HG03432 (cell line): ENCODE results near the gene PHB1.
"Not testable (repeated sequence)": the region's sequence is repeated elsewhere in the genome, so short reads cannot be mapped to it uniquely, and the experiment has no call there.

ENCODE experiments used
- ATAC-seq: cut with Tn5 transposase; IDR thresholded peaks from one replicate; pipeline ENCODE4 v1.9.1; 2021; ENCODE audit warnings: mild to moderate bottlenecking, moderate library complexity; ENCODE audit not compliant: unreplicated experiment

Gene PHB1

DNA sequence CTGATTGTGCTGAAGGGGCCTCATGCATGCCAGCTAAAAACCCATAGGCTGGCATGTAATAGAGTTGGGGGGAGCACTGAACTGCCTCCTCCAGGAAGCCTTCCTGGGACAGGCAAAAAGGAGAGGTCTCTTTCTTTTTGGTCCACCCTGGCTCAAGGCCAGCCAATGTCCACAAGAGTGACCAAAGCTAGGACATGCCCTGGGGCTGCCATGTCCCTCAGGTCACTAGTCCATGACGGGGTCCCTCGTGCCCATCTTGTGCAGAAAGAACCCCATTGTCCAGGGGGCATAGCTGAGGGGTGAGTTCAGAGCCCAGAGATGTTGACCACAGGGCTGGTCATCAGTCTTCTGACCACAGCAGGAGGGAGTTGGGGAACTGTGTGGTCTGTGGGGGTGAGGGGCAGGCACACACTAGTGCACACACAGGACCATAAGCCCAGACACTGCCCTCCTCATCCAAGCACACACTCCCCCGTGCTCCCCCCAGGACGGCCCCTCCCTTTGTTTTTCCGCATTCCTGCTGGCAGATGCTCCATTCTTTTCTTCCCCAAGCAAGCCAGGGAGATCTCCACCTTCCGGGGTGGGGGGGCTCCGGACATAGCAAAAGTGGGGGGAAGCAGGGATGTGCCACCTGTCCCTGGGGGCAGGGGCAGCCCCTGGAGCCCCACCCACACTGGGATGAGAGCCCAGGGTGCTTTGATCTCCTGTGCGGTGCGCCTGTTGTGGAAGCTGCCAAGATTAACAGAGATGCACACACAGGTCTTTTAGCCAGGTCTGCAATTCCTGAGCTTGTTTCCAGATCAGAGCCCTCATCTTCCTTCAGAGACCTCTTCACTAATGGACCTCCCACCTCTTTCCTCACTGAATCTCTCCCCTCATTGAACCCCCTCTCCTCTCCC is 25.2 kb upstream of the PHB1 start:
- no peak for ATAC-seq

DNA sequence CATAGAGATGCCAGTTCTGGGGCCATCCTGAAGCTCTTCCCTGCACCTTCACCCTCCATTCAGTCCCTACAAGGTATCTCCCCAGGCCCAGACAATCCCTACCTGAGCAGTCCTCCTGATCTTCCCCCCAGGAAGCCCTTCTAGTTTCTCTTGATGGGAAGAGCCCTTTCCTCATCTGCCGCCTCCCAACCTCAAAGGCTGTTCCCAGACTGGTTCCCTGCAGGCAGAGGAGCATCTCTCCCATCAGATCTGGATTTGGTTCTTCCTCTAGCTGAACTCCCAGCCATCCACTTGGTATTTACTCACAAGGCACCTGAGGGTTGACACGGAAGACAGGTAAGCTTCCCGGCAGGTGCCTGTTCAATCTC is 24.6 kb upstream of the PHB1 start:
- ATAC-seq = no peak

DNA sequence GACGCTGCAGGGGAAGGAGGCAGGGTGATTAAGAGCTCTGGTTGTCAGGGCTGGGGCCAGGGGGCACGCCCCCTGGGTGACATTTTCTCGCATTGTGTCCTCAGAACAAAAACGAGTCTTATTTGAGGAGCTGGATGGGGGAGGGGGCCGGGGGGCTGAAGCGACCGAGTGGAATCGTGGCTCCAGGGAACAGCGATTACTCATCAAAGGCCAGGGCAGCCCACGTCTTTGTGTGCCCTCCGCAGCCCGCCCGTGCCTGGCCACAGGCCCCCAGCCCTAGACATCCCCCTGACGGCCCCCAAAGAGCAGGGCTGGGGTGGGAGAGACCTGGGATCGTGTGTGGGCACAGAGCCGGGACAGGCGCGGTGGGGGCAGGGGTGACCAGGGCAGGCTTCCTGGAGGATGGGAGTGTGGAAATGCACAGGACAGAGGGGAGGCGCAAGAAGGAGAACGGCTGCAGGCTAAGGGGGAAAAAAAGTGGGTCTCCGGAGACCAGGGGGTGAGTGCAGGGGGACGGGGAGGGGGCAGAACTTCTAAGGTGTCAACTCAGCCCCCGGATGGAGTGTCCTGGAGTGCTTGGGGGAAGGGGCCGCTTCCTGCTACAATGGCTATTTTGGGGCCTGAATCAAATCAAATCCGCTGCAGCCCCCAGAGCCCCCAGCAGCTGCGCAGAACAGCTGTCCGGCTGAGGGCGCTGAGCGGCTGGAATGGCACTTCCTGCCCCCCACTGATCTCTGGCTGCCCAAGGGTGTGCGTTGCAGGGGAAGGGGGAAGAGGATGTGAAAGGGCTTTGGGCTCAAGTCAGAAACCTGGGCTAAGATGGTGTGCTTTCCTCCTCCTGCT is 24.0 kb upstream of the PHB1 start:
- no peak for ATAC-seq

DNA sequence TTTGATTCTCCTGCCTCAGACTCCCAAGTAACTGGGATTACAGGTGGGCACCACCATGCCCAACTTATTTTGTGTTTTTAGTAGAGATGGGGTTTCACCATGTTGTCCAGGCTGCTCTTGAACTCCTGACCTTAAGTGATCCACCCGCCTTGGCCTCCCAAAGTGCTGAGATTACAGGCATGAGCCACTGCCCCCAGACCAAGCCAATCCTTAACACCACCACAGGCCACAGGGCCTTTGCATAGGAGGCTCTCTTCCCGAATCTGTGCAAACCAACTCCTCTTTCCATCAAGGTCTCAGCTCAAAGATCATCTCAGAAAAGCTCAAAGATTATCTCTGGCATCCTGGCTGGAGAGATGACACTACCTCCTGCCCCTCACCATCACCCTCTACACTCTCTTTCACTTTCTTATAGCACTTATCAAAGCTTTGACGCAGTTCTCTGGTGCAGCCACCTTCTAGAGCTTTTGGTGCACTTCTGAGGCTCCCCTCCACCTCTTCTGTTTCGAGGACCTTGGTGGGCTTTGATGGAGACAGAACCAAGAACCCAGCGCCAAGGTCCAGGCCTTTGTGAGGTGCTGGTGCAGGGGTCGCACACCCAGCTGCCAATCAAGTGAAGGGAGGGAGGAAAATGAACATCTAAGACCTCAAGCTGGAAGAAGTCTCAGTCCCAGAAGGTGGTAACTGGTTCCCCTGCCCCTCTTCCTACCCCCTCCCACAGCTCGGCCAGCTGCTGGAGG is 23.2 kb upstream of the PHB1 start:
- ATAC-seq = no peak

DNA sequence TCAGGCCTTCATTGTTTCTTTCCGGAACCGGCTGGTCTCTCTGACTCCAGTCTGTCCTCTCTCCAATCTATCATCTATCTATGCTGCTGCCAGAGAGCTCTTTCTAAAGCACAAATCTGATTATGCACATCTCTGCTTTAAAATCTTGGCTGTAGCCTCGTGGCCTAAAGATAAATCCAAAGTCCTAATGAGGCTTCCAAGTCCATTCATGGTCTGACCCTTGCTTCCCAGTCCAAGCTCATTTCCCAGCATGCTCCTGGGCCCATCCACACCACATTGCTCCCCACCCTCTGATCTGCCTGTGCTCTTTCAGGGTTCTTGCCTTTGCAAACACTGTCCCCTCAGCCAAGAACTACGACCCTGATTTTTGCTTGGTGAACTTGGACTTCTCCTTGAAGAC is 21.5 kb upstream of the PHB1 start:
- no peak for ATAC-seq

DNA sequence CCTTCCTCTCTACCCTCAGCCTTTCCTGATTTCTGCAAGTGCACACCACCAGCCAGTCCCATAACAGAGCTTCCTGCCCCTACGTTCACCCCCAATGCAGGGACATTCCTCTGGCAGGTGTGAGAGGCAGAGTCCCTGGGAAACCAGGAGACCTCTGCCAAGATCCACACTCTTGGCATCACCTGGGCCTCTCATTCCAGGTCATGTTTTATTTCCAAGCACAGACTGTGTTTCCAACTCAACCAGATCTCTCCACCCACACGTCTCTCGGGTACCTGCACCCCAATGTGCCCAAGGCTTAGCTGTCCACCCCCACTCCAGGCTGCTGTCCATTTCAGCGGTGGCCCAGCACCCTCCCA is 21.0 kb upstream of the PHB1 start:
- ATAC-seq = no peak

DNA sequence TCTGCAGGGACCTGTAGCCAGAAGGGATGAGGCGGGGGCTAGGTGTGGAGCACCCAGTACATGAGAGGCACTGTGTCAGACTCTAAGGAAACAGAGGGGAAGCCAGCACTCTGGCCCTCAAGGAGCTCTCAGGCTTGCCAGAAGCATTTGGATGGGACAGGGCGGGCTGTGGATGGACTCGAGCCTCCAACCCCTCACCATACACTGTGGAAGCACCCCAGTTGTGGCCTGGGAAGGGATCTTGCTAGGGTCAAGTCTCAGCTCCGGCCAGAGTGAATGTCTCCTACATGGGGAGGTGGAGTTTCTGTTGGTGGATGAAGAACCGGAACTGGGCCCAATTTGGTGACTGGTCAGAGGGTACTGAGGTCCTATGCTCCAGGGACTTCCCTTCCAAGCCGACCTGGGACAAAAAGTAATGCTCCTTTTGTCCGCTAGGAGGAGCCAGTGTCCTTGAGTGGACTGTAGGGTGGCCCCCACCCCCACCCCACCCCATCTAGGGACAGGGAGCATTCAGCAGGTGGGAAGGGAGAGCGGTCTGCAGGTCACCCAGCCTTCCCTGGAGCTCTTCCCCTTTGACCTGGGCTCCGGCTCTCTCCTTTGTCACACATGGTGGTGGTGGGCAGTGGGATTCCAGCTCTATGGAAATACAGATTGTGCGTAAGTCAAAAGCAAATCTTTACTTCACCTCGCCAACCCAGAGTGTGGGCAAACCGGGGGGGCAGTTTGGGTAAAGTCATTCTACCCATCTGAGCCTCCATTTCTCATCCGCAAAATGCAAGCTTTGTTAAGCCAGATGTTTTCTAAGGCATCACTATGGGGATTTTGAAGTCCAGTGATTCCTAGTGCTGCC is 20.4 kb upstream of the PHB1 start:
- ATAC-seq = no peak

DNA sequence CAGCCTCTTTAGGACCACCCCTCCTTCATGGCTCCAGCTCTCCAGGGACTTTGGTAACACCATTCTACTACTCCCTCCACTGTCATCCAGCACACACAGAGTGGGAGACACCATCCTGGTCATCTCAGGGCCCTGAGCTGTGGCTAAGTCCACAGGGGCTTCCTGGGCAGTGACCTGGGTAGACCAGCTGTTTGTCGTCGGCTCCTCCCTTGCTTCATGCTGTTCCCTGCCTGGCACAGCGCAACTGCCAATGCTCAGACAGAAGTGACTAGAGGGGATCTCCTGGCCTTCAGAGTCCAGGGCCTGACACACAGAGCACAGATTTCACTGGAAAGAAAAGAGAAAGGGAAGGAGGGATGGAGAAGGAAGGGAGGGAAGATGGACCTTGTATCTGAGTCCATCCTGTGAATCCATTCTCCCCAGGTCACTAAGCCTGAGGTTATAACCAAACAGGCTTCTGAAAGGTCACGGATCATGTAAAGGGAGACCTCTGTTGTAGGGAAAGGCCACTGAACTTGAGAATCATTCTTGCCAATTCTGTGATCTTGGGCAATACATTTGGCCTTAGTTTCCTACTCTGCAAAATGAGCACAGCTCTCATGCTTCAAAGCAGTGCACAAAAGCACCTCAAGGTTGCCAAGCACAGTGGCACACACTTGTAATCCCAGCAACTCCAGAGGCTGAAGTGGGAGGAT is 18.5 kb upstream of the PHB1 start:
- ATAC-seq = no peak

DNA sequence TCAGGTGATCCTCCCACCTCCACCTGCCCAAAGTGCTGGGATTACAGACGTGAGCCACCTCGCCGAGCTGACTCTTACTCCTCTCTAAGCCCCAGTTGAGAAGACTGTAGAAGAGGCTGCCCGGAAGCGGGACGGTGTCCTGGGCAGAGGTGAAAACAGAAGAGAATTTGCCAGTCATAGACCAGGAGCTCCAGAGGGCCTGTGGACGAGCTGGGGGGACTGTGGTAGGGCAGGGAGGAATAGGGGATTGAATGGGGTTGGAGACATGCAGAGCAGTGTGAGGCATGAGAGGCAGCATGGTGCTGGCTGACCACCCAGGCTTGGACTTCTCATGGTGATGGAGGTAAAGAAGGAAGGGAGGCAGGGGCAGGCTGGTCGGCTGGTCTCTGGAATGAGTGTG is 17.1 kb upstream of the PHB1 start:
- ATAC-seq = no peak

DNA sequence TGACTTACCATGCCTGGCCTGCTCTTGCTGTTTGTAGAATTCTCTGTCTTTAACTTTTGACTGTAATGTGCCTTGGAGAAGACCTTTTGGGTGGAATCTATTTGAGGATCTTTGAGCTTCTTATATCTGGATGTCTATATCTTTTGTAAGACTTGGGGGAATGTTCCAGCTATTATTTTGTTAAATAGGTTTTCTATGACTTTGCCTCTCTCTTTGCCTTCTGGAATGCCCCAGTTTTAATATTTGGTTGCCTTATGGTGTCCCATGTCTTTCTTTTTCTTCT is 10.3 kb upstream of the PHB1 start:
- no peak for ATAC-seq

DNA sequence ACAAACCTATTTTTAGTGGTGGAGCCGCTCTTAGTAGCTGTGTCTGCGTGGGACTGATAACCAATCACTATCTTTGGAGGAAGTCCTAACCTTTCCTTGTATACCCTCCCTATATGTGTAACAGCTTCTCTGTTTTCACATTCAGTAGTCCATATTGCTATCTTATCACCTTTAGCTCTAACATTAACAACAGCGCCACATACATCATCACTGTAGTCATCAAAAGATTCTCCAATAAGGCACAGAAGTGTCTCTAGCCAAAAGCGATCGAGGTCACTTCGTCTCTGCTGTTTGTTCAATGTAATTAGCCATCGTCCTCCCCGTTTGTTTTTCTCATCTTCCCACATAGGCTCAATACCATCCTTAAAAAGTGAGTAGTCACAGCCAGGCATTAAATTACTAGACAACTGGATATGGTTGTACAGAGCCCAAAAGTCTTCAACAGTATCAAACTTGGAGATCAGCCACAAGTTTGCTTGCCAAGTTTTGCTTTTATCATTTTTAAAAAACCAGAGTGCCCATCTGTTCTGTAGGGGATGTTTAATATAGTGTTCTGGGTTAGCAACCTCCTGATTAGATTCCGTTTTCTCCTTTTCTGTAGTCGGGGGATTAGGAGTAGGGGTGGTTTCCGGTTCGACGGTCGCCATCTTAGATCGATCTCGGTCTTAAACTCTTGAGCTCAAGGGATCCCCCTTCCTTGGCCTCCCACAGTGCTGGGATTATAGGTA is 9.8 kb upstream of the PHB1 start:
- ATAC-seq = not testable (repeated sequence)

DNA sequence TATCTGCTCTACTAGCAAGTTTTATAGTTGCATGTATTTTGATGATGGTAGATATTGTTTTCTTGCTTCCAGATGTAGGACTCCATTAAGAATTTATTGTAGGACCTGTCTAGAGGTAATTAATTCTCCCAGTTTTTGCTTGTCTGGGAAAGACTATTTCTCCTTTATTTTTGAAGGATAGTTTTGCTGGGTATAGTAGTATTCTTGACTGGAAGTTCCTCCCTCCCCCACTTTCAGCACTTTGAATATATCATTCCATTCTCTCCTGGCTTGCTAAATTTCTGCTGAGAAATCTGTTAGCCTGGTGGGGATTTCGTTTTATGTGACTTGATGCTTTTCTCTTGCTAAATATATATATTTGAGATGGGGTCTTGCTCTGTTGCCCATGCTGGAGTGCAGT is 8.0 kb upstream of the PHB1 start:
- no peak for ATAC-seq

DNA sequence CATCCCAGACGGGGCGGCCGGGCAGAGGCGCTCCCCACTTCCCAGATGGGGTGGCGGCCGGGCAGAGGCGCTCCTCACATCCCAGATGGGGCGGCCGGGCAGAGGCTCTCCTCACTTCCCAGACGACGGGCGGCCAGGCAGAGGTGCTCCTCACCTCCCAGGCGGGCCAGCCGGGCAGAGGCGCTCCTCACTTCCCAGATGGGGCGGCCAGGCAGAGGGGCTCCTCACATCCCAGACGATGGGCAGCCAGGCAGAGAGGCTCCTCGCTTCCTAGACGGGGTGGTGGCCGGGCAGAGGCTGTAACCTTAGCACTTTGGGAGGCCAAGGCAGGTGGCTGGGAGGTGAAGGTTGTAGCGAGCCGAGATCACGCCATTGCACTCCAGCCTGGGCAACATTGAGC is 5.1 kb upstream of the PHB1 start:
- ATAC-seq = not testable (repeated sequence)

DNA sequence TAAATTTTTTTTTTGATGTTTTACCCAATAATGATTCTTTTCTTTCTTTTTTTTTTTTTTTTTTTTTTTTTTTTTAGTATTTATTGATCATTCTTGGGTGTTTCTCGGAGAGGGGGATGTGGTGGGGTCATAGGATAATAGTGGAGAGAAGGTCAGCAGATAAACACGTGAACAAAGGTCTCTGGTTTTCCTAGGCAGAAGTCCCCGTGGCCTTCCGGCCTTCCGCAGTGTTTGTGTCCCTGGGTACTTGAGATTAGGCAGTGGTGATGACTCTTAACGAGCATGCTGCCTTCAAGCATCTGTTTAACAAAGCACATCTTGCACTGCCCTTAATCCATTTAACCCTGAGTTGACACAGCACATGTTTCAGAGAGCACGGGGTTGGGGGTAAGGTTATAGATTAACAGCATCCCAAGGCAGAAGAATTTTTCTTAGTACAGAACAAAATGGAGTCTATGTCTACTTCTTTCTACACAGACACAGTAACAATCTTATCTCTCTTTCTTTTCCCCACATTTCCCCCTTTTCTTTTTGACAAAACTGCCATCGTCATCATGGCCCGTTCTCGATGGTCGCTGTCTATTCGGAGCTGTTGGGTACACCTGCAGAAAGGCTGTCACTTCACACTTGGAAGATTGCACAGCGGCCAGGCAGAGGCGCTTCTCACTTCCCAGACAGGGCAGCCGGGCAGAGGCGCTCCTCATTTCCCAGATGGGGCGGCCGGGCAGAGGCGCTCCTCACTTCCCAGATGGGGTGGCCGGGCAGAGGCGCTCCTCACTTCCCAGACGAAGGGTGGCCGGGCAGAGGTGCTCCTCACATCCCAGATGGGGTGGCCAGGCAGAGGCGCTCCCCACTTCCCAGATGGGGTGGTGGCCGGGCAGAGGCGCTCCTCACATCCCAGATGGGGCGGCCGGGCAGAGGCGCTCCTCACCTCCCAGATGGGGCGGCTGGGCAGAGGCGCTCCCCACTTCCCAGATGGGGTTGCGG is 4.4 kb upstream of the PHB1 start:
- not testable (repeated sequence) for ATAC-seq

DNA sequence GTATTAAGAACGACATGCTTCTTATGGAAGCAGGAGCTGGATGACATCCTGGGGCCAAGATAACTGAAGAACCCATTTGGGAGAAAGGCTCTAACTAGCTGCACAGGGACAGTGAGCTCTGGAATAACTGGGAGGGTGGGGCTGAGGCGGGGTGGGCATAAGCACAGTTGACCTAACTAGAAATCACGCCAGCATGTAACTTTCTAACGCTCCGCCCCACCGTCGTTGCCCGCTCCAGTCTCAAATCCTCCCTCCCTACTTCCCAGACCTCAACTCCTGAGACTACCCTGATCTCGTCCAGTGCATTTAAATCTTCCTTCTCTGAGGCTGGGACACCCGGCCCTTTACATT is 436 bp downstream of the PHB1 start:
- peak; percentile 7 for ATAC-seq

DNA sequence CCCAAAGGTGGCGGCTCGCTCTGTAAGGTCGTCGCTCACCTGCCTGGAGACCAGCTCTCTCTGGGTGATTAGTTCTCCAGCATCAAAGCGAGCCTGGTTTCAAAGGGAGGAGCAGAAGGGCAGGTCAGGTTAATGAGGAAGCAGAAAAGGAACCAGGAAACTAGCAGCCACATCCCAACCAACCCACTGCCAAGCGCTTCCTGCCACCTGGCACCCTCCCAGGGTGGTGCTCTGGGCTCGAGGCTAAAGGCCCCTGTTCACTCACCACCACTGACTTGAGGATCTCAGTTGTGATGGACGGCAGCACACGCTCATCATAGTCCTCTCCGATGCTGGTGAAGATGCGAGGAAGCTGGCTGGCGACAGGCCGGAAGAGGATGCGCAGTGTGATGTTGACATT is 5.6 kb downstream of the PHB1 start:
- no peak for ATAC-seq

DNA sequence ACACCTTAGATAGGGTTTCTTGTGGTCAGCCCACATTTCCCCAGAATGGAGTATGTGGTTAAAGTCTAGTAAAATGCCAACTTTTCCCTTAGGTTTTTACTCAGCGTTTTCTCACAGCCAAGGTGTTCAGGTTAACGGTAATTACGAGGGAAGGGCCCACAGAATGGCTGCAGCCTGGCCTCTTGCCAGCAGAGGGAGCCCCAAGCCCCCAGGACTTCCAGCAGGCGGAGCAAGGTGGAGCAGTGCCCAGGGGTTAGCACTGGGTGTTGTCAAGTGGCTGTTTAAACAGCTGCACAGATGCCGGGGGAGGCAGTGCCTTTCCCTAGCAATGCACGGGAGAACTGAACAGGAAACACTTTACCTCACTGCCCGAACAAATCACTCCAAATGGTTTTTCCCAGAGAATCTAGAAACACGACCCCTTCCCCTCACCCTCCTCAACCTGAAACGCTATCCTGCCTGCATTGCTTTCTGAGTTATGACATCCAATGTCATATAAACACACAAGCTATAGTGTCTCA is 6.6 kb downstream of the PHB1 start:
- ATAC-seq = peak; percentile 63

DNA sequence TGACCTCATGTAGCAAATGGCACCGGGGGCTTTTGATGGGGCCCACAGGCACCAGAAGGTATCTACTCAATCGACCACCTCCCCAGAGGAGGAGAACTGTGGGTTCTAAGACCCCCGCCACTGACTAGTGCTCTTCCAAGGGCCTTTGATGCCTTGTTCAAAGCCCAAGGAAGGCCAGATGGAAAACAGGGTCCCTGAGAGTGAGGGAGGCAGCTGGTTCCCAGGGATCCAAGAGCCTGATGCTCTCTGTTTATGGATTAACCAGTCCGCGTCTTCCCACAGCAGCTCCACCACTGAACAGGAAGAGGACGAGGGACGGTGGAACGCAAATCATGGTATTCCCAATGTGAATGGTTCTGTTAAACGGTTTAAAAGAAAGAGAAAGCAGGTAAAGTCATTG is 7.6 kb downstream of the PHB1 start:
- no peak for ATAC-seq
